ENCODE data around the gene EFEMP2. TPM values are rescaled to one million over a fixed set of nuclear protein-coding genes. Genes with fewer than 3 reads are reported as not detected.

EFEMP2 gene
- total RNA-seq, 2 donors from 2014 or later, result 9.6 to 22.5 TPM

- peak within 1 kb of the TSS; percentile 70 to 94 for H3K9ac ChIP-seq (ENCODE audit: low read depth in 2 of 2, low read length in 2 of 2)
- peak within 1 kb of the TSS; percentile 98 for H3K4me3 ChIP-seq
- no peaks in the 10 kb centered on the region for H3K9me3 ChIP-seq
- TF ChIP-seq CTCF (IDR thresholded peaks at IDR 0.05), result no peak
- H3K36me3 ChIP-seq, result no peaks in the 10 kb centered on the region
- H3K4me1 ChIP-seq, result peaks cover 26% of the 10 kb centered on the region
- DNase-seq, result peak; percentile 98
- intact Hi-C loops (cut with DNase I), result no loop called here
- no peaks in the 10 kb centered on the region for H3K27me3 ChIP-seq
- peak within 1 kb of the TSS; percentile 87 for H3K27ac ChIP-seq
Observed at GRCh38 chr11:65919141-65919572, 46.6 kb upstream of the EFEMP2 start, which contains the start of gene DRAP1. Gene DRAP1 (plus strand): TSS chr11:65919426. CDS start chr11:65919502, 76 bp downstream.

GRCh38 chr11:65918211-65919140, 45.9 kb upstream of the EFEMP2 start, which contains the start of gene C11orf68:
Gene C11orf68 (minus strand): TSS chr11:65919062. CDS start chr11:65919031, 31 bp downstream.
- Histone ChIP-seq H3K9ac (ENCODE audit: low read depth in 2 of 2, low read length in 2 of 2) (peak within 1 kb of the TSS; percentile 70 to 94), H3K4me1 (peaks cover 26% of the 10 kb centered on the region), H3K27ac (peak within 1 kb of the TSS; percentile 87), H3K9me3 (no peaks in the 10 kb centered on the region), H3K27me3 (no peaks in the 10 kb centered on the region), H3K36me3 (no peaks in the 10 kb centered on the region), H3K4me3 (peak within 1 kb of the TSS; percentile 98)
- intact Hi-C loops (cut with DNase I), result no loop called here
- no peak for DNase-seq
- no peak for TF ChIP-seq CTCF (IDR thresholded peaks at IDR 0.05)

GRCh38 chr11:65917434-65918210, 45.0 kb upstream of the EFEMP2 start:
- Histone ChIP-seq H3K9me3 (no peaks in the 10 kb centered on the region), H3K4me3 (peak overlapping the region; percentile 70), H3K4me1 (peaks cover 26% of the 10 kb centered on the region), H3K27ac (peak overlapping the region; percentile 83), H3K9ac (ENCODE audit: low read depth in 2 of 2, low read length in 2 of 2) (peak overlapping the region; percentile 66 to 94), H3K27me3 (no peaks in the 10 kb centered on the region), H3K36me3 (no peaks in the 10 kb centered on the region)
- intact Hi-C loops (cut with DNase I), result no loop called here
- no peak for DNase-seq
- TF ChIP-seq CTCF (IDR thresholded peaks at IDR 0.05), result no peak

- peaks cover 27% of the 10 kb centered on the region for H3K4me1 ChIP-seq
Observed at GRCh38 chr11:65917077-65917433, 44.5 kb upstream of the EFEMP2 start.

More at GRCh38 chr11:65917077-65917433, 44.5 kb upstream of the EFEMP2 start:
- no peak for TF ChIP-seq CTCF (IDR thresholded peaks at IDR 0.05)
- Histone ChIP-seq H3K36me3 (no peaks in the 10 kb centered on the region), H3K4me3 (no peak overlapping the region), H3K9me3 (no peaks in the 10 kb centered on the region), H3K9ac (ENCODE audit: low read depth in 2 of 2, low read length in 2 of 2) (no peak overlapping the region), H3K27ac (peak overlapping the region; percentile 54), H3K27me3 (no peaks in the 10 kb centered on the region)
- intact Hi-C loops (cut with DNase I), result no loop called here
- DNase-seq, result no peak
